Ammon's horn (tissue), 1 donor: ENCODE results near the gene CEP131.

Source experiments
- DNase-seq: peaks from one replicate; pipeline ENCODE4 v3.0.0-alpha.2; 2016; ENCODE audit warnings: low spot score

The CEP131 gene

GRCh38 chr17:81222906-81223761 lies at the start of gene CEP131:
TSS of gene CEP131 (minus strand) at chr17:81222965. CDS start at chr17:81220056, 2,909 bp downstream.
- DNase-seq: peak; percentile 99

GRCh38 chr17:81271226-81271625 lies 48.5 kb upstream of the CEP131 start:
- no peak for DNase-seq

- no peak for DNase-seq
Measured at GRCh38 chr17:81270279-81270678, 47.5 kb upstream of the CEP131 start.

GRCh38 chr17:81267390-81268067 lies 44.8 kb upstream of the CEP131 start:
- no peak for DNase-seq

GRCh38 chr17:81265576-81265975 lies 42.8 kb upstream of the CEP131 start:
- DNase-seq: no peak

DNA sequence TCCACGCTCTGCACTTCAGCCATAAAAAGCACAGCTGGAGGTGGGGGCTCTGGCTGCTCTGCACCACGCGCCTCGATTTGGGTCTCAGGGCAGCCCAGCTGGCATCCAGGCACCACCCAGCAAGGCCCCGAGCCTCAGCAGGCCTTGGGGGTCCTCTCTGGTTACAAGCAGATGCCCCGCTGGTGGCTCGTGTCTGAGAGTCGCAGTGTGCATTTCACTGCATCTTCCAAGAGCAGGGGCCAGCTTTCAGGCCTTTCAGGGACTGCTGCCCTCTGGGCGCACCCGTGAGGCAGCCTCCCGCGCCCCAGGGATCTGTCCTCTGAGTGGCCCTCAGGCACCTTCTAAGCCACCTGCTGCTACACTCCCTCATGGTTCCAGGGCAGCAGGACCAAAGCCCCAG lies 41.9 kb upstream of the CEP131 start:
- no peak for DNase-seq

GRCh38 chr17:81263371-81264181 lies 40.8 kb upstream of the CEP131 start:
- DNase-seq: no peak

DNA sequence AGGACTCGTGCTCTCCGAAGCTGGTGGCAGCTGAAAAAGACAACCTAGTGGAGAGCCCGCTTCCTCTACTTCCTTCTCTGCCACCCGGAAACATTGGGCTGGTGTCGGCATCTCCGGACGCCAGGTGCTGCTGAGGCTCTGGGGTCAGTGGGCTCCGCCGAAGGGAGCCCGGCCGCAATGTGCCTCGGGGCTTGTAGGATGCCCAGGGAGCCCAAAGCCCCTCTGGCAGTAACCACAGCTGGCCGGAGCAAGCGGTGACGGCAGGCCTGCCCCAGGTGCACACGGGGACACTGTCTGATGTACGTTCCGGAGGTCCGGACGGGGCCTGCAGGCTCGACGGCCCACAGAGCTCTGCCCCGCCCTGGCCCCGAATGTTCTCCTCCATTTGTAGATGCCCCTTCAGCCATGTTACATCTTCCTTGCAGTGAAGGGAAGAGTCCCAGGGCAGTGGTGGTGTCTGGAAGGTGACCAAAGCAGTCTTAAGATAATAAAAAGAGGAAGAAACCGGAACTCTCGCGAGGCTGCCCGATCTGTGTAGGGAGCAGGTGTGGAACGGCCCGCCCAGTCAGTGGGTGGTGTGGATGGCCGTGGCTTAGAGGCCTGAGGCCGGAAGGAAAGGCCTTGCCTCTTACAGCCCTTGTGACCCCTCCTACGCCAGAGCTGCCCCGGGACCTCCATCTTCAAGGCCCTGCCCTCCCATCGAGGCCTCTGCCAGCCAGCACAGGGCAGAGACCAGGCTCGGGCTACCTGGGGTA lies 39.0 kb upstream of the CEP131 start:
- no peak for DNase-seq

DNA sequence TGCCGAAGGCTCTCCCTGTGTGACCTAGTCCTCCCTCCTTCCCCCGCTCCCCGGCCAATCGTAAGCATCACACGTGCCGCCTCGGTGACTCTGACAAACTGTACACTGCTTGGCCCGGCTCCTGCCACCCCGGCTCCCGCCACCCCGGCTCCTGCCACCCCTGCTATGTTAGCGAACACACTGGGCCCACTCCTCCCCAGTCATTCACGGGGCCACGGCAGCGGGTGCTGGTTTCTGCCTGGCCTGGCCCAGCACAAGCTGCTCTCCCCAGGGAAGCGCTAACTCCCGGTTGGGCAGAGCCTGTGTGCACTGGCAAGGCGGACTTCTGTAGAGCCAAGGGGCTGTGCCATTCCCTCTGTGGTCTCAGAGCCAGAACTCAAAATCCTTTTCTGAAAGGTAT lies 38.3 kb upstream of the CEP131 start:
- no peak for DNase-seq

- no peak for DNase-seq
Measured at GRCh38 chr17:81260641-81261040, 37.9 kb upstream of the CEP131 start.

GRCh38 chr17:81260171-81260570 lies 37.4 kb upstream of the CEP131 start:
- no peak for DNase-seq

- no peak for DNase-seq
Measured at GRCh38 chr17:81259058-81259605, 36.4 kb upstream of the CEP131 start.

- DNase-seq: no peak
Measured at GRCh38 chr17:81258292-81258691, 35.5 kb upstream of the CEP131 start.

GRCh38 chr17:81257533-81257932 lies 34.8 kb upstream of the CEP131 start:
- no peak for DNase-seq

GRCh38 chr17:81256616-81257015 lies 33.9 kb upstream of the CEP131 start:
- DNase-seq: no peak

DNA sequence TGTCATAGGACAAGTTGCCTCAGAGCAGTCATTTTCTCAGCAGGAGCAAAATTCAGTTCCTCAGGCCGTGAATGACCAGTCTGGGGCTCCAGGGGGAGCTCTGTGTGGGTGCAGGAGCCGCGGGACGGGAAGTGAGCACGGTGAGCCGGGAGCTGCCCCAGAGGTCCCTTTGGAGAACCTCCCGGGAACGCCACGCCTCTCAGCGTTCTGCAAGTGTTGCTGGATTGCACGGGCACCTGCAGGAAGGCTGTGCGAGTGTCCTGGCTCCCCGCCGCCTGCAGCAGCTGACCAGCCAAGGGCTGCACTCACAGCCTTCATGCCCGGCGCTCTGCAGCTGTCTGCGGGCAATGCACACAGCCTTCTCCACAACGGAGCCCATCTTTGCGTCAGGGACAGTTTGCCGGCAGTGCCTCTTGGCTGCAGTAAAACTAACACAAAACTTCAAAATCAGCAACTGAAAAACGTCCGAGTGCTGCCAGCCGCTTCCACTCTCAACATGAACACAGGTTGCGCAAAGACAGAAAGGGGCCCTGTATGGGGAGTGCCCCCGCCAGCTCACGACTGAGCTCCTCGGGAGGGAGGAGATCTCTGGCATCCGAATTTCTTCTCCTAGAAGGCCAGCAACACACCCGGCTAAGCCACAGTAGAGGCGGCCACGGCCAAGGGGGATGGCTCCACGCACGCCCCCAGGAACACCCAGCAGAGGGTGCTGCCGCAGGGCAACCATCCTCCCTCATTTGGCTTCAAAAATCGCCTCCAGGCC lies 32.4 kb upstream of the CEP131 start:
- DNase-seq: peak; percentile 63

DNA sequence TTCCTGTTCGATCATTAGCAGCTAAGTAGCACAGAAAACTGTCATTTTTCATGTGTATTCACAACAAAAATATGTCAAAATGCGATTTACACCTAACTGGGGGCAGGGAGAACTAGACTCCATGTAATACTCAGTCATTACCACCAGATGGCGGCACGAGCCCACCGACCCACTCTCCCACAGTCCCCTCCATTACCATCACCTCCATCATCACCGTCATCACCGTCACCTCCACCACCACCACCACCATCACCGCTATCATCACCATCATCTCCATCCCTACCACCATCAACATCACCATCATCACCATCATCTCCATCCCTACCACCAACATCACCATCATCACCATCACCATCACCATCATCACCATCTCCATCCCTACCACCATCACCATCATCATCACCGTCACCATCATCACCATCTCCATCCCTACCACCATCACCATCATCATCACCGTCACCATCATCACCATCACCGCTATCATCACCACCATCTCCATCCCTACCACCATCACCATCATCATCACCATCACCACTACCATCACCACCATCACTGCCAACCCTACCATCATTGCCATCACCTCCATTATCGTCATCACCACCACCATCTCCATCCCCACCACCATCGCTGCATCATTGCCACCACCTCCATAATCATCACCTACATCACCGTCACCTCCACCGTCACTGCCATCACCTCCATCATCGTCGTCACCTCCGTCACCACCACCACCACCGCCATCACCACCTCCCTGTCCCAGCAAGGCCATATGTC lies 30.8 kb upstream of the CEP131 start:
- peak; percentile 76 for DNase-seq

DNA sequence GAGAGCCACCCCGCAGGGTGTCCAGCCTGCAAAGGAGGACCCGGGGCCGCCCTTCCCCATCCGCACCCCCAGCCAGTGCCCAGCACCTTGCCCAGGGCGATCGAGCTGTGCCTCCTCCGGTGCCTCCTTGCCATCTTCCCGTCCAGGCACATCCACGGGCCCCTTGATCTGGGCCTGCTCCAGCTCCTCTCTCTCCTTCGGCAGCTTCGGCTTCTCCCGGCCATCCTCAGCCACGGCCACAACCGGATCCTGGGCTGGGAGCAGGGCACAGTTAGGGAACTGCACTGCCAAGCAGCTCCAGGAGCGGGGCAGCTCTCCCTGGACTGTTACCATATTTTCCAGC lies 30.2 kb upstream of the CEP131 start:
- no peak for DNase-seq

GRCh38 chr17:81252326-81252986 lies 29.7 kb upstream of the CEP131 start:
- no peak for DNase-seq
